Subcutaneous abdominal adipose tissue (tissue), 5 donors: ENCODE data around the gene BTBD16.

Source experiments
- H3K27ac ChIP-seq: one replicate; pipeline ENCODE4 v1.7.0; 2013; ENCODE audit warnings: low read depth, mild to moderate bottlenecking, inconsistent platforms, low read length, moderate library complexity
- H3K27me3 ChIP-seq, 5 donors: one replicate each; pipeline ENCODE4 v1.7.0; 2013; ENCODE audit warnings: low read length in 5 of 5, inconsistent platforms in 1 of 5; ENCODE audit not compliant: control insufficient read depth in 5 of 5, insufficient read depth in 4 of 5
- H3K36me3 ChIP-seq, 5 donors: one replicate each; pipeline ENCODE4 v1.7.0; 2013; ENCODE audit warnings: low read length in 5 of 5; ENCODE audit not compliant: control insufficient read depth in 5 of 5, insufficient read depth in 5 of 5
- H3K4me1 ChIP-seq, 5 donors: one replicate each; pipeline ENCODE4 v1.7.0; 2013; ENCODE audit warnings: low read length in 5 of 5, mild to moderate bottlenecking in 3 of 5, moderate library complexity in 1 of 5; ENCODE audit not compliant: control insufficient read depth in 5 of 5, insufficient read depth in 5 of 5
- H3K4me3 ChIP-seq, 5 donors: one replicate each; pipeline ENCODE4 v1.7.0; 2013; ENCODE audit warnings: low read length in 5 of 5, low read depth in 1 of 5
- H3K9ac ChIP-seq, 5 donors: one replicate each; pipeline ENCODE4 v1.7.0; 2013; ENCODE audit warnings: low read length in 5 of 5, mild to moderate bottlenecking in 4 of 5, moderate library complexity in 3 of 5
- H3K9me3 ChIP-seq, 5 donors: one replicate each; pipeline ENCODE4 v1.7.0; 2013; ENCODE audit warnings: low read length in 5 of 5; ENCODE audit not compliant: control insufficient read depth in 5 of 5
- donor health status: healthy.
- donor health status: healthy.
- donor health status: healthy.
- donor health status: healthy.
- donor health status: healthy.

Gene BTBD16

GRCh38 chr10:122336961-122337360 lies 65.9 kb downstream of the BTBD16 start:
- no peak overlapping the region for H3K27ac ChIP-seq
- H3K36me3 ChIP-seq, result no peaks in the 10 kb centered on the region
- H3K4me1 ChIP-seq, result no peaks in the 10 kb centered on the region
- peaks cover 0 to 3% (median 0%) of the 10 kb centered on the region in 5 donors for H3K27me3 ChIP-seq
- H3K4me3 ChIP-seq, result no peak overlapping the region
- no peaks in the 10 kb centered on the region for H3K9me3 ChIP-seq
- H3K9ac ChIP-seq, result no peak overlapping the region

GRCh38 chr10:122338609-122339441 lies 67.7 kb downstream of the BTBD16 start:
- H3K9me3 ChIP-seq, result no peaks in the 10 kb centered on the region
- H3K9ac ChIP-seq, result no peak overlapping the region
- no peaks in the 10 kb centered on the region for H3K36me3 ChIP-seq
- H3K27ac ChIP-seq, result no peak overlapping the region
- H3K4me1 ChIP-seq, result no peaks in the 10 kb centered on the region
- no peak overlapping the region for H3K4me3 ChIP-seq
- no peaks in the 10 kb centered on the region for H3K27me3 ChIP-seq

GRCh38 chr10:122341141-122341810 lies 70.2 kb downstream of the BTBD16 start:
- Histone ChIP-seq H3K27me3 (no peaks in the 10 kb centered on the region), H3K27ac (no peak overlapping the region), H3K4me3 (no peak overlapping the region), H3K9ac (no peak overlapping the region), H3K36me3 (no peaks in the 10 kb centered on the region), H3K4me1 (no peaks in the 10 kb centered on the region), H3K9me3 (no peaks in the 10 kb centered on the region)

- Histone ChIP-seq H3K4me1 (no peaks in the 10 kb centered on the region), H3K9me3 (peaks cover 0 to 3% (median 0%) of the 10 kb centered on the region in 5 donors), H3K27ac (no peak overlapping the region), H3K36me3 (no peaks in the 10 kb centered on the region), H3K27me3 (no peaks in the 10 kb centered on the region), H3K4me3 (no peak overlapping the region), H3K9ac (no peak overlapping the region)
Observed at GRCh38 chr10:122342293-122343134, 71.4 kb downstream of the BTBD16 start.

- Histone ChIP-seq H3K27me3 (no peaks in the 10 kb centered on the region), H3K4me1 (no peaks in the 10 kb centered on the region), H3K36me3 (no peaks in the 10 kb centered on the region), H3K27ac (no peak overlapping the region), H3K4me3 (no peak overlapping the region), H3K9ac (no peak overlapping the region), H3K9me3 (peaks cover 0 to 3% (median 0%) of the 10 kb centered on the region in 5 donors)
Observed at GRCh38 chr10:122343135-122343800, 72.2 kb downstream of the BTBD16 start.

- no peak overlapping the region for H3K27ac ChIP-seq
- H3K9ac ChIP-seq, result no peak overlapping the region
- no peaks in the 10 kb centered on the region for H3K27me3 ChIP-seq
- no peaks in the 10 kb centered on the region for H3K36me3 ChIP-seq
- no peak overlapping the region for H3K4me3 ChIP-seq
- no peaks in the 10 kb centered on the region for H3K4me1 ChIP-seq
- peaks cover 0 to 3% (median 0%) of the 10 kb centered on the region in 5 donors for H3K9me3 ChIP-seq
Observed at GRCh38 chr10:122343936-122344335, 72.8 kb downstream of the BTBD16 start.

- peaks cover 0 to 3% (median 0%) of the 10 kb centered on the region in 5 donors for H3K9me3 ChIP-seq
- no peak overlapping the region for H3K27ac ChIP-seq
- H3K4me3 ChIP-seq, result no peak overlapping the region
- no peaks in the 10 kb centered on the region for H3K36me3 ChIP-seq
- no peaks in the 10 kb centered on the region for H3K27me3 ChIP-seq
- no peaks in the 10 kb centered on the region for H3K4me1 ChIP-seq
- H3K9ac ChIP-seq, result no peak overlapping the region
Observed at GRCh38 chr10:122344741-122345258, 73.7 kb downstream of the BTBD16 start.

- Histone ChIP-seq H3K27me3 (no peaks in the 10 kb centered on the region), H3K27ac (no peak overlapping the region), H3K9me3 (peaks cover 0 to 3% (median 0%) of the 10 kb centered on the region in 5 donors), H3K9ac (no peak overlapping the region), H3K4me3 (no peak overlapping the region), H3K4me1 (peaks cover 0 to 3% (median 0%) of the 10 kb centered on the region in 5 donors), H3K36me3 (no peaks in the 10 kb centered on the region)
Observed at GRCh38 chr10:122346326-122346950, 75.3 kb downstream of the BTBD16 start.

- peaks cover 0 to 3% (median 0%) of the 10 kb centered on the region in 5 donors for H3K9me3 ChIP-seq
- no peaks in the 10 kb centered on the region for H3K36me3 ChIP-seq
- no peak overlapping the region for H3K9ac ChIP-seq
- peaks cover 0 to 3% (median 0%) of the 10 kb centered on the region in 5 donors for H3K4me1 ChIP-seq
- no peaks in the 10 kb centered on the region for H3K27me3 ChIP-seq
- H3K4me3 ChIP-seq, result no peak overlapping the region
- H3K27ac ChIP-seq, result no peak overlapping the region
Observed at GRCh38 chr10:122347170-122347841, 76.2 kb downstream of the BTBD16 start.
